HG02852 (cell line): ENCODE data around the gene CFTR.

ENCODE experiments used
- ATAC-seq: cut with Tn5 transposase; IDR thresholded peaks from one replicate; pipeline ENCODE4 v1.9.1; 2021; ENCODE audit warnings: mild to moderate bottlenecking, moderate library complexity; ENCODE audit not compliant: unreplicated experiment

The CFTR gene

GRCh38 chr7:117640465-117640864 lies 160.6 kb downstream of the CFTR start:
- no peak for ATAC-seq

- no peak for ATAC-seq
Measured at GRCh38 chr7:117645481-117646165, 165.8 kb downstream of the CFTR start.

GRCh38 chr7:117648203-117648866 lies 168.5 kb downstream of the CFTR start:
- ATAC-seq, result no peak

- ATAC-seq, result no peak
Measured at GRCh38 chr7:117652943-117653680, 173.3 kb downstream of the CFTR start.

GRCh38 chr7:117654780-117655179 lies 175.0 kb downstream of the CFTR start:
- no peak for ATAC-seq

GRCh38 chr7:117656806-117657205 lies 177.0 kb downstream of the CFTR start:
- ATAC-seq, result no peak

GRCh38 chr7:117659531-117660011 lies 179.7 kb downstream of the CFTR start:
- no peak for ATAC-seq

GRCh38 chr7:117661328-117661727 lies 181.5 kb downstream of the CFTR start:
- ATAC-seq, result no peak

- no peak for ATAC-seq
Measured at GRCh38 chr7:117664047-117664446, 184.2 kb downstream of the CFTR start.

- no peak for ATAC-seq
Measured at GRCh38 chr7:117665368-117665767, 185.5 kb downstream of the CFTR start.

GRCh38 chr7:117666031-117666430 lies 186.2 kb downstream of the CFTR start:
- ATAC-seq, result no peak

- ATAC-seq, result no peak
Measured at GRCh38 chr7:117666689-117667088, 186.9 kb downstream of the CFTR start.

GRCh38 chr7:117667456-117667855 lies 187.6 kb downstream of the CFTR start:
- no peak for ATAC-seq

GRCh38 chr7:117669818-117670217 lies 190.0 kb downstream of the CFTR start:
- ATAC-seq, result no peak

GRCh38 chr7:117672453-117672852 lies 192.6 kb downstream of the CFTR start:
- no peak for ATAC-seq

GRCh38 chr7:117673367-117673766 lies 193.5 kb downstream of the CFTR start:
- no peak for ATAC-seq

- no peak for ATAC-seq
Measured at GRCh38 chr7:117673839-117674238, 194.0 kb downstream of the CFTR start.

- no peak for ATAC-seq
Measured at GRCh38 chr7:117674617-117675016, 194.8 kb downstream of the CFTR start.

- ATAC-seq, result no peak
Measured at GRCh38 chr7:117675497-117676435, 195.9 kb downstream of the CFTR start.

GRCh38 chr7:117679120-117679519 lies 199.3 kb downstream of the CFTR start:
- ATAC-seq, result no peak
